GM19025 (cell line): ENCODE results near the gene RELB.

Experiments used
- ATAC-seq: cut with Tn5 transposase; IDR thresholded peaks from one replicate; pipeline ENCODE4 v1.9.1; 2021; ENCODE audit warnings: mild to moderate bottlenecking, low read depth, moderate library complexity; ENCODE audit not compliant: unreplicated experiment

Gene RELB

GRCh38 chr19:45076029-45076850 is 75.0 kb downstream of the RELB start, which contains the start of gene ZNF296:
ZNF296 (minus strand) TSS chr19:45076478; CDS start chr19:45076373, 105 bp downstream.
- ATAC-seq = peak; percentile 48

DNA sequence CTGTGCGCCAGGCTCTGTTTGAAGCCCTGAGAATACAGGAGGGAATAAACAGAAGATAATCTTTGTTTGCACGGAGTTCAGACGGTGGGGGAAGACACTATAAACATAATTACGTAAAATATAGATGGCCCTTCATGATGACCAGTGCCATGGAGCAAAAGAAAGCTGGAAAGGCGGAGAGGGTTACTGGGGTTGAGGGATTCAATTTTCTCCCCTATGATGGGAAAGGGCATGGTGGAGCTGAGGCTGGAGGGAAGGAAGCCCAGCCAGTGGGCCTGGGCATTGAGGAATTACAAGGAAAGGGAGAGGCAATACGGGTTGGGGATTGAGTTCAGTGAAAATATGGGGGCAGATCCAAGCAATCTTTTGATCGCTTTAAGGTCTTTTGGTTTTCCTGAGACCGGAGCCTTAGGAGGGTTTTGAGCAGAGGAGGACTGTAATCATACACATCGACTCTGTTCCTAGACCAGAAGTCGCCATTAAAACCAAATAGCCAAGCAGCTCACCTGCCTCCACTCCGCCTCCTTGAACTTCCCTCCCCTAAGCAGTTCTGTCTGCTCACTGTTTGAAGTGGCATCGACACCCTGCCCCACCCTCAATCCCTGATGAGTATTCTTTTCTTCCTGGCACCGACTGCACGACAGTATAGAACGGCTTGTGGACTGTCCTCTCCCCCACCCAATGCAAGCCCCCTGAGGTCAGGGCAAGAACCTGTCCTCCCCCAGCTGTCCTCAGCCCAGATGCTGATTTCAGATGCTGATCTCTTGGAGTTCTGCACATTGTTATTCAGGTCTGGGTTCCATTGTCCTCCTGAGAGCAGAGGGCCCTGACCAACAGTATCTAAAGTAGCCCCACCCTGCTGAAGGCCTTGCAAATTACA is 75.8 kb downstream of the RELB start:
- ATAC-seq = no peak

GRCh38 chr19:45078390-45079062 is 77.3 kb downstream of the RELB start:
- no peak for ATAC-seq

DNA sequence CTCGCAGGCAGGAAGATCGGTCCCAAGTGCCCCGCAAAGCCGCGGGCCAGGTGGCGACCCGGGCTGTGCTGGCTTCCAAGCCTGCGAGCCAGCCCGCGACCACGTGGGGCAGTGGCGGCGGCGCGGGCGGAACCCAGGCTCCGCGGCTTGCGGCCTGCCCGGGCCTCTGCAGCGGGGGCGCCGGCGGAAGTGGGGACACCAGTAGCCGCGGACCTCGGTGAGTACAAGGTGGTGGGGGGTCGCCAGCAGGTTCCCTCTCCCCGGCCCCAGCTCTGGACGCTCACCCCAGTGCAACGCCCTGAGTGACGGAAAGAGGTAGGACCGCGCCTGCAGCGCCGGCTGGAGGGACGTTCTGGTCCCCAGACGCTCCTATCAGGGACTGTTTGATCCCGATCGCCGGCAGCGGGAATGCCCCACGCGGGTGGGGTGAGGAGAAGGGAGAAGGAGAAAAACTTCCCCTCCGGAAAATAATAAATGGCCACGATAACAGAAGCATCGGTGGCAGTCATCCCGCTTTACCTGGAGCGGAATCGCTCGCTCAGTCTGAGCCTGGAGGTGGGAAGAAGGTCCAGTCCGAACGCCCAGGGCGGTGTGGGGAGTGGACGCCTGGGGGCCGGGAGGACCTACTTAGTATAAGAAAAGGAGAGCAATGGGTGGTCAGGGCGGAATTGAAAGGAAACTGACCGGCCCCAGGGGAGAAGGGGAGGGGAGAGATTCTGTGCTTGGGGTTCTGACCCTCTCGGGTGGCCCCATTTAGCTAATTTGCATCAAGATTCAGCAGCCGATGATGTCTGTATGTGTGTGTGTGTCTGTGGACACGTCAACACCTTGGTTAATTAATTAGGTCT is 78.0 kb downstream of the RELB start, which contains the start of gene GEMIN7:
GEMIN7 (plus strand) TSS at position 198 of the 848 bp plus-strand sequence. CDS start 10,855 bp downstream, outside the sequence.
- no peak for ATAC-seq

DNA sequence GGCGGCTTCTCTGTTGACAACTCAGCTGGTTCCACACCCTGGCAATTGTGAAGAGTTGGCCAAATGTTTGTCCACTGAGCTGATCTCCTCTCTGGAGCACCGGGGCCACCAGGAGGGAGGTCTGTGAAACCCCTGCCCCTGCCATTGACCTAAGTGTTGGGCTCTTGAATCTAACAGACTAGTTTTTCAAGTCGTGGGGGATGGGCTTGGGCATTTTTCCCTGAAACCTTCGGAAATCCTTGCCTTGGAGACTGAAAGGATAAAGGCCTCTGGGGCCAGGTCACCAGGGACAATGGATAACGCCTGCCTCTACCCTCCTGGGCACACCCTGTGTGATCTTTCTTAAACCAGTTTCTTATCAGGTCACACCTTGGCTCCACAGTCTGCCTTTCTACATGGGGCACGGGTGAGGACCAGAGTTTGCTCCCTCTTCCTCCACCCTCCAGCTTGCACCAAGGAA is 78.7 kb downstream of the RELB start:
- ATAC-seq = no peak

DNA sequence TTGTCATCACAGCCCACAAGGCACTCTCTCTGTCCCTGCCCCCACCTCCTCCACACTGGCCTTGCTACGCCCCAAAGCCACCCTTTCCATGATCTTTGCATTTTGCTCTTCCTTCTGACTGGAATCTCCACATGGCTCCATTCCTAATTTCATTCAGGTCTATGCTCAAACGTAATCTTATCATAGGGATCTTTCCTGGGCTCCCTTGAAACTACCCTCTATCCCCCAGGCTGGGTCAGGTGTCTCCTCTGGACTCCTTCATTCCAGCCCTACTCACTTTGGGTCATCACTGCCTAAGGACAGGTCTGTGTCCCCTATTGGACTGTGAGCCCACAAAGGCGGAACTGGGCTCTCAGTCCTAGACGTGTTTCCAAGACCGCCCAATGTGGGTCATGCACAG is 80.9 kb downstream of the RELB start:
- ATAC-seq = no peak

GRCh38 chr19:45086480-45086879 is 85.2 kb downstream of the RELB start:
- ATAC-seq = no peak

DNA sequence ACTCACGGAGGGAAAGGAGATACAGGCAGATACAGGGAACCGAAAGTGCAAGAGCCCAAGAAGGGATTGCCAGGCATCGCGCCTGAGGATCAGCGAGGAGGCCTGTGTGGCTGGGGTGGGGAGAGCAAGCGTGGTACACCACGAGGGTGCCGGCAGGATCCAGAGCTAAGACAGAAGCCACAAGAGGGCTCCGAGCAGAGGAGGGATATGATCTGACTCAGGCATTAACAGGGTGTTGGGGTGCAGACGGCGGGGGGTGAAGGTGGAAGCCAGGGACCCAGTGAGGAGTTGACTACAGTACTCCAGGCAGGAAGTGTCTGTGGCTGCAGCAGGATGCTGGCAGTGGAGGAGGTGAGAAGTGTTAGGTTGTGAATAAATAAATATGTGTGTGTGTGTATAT is 86.3 kb downstream of the RELB start:
- ATAC-seq = no peak
